ENCODE data around the gene CRABP2. TPM values are rescaled to one million over a fixed set of nuclear protein-coding genes. Genes with fewer than 3 reads are reported as not detected.

CRABP2 gene
- total and polyA plus RNA-seq, 2 experiments from 2014 or later: 45.9 to 137 TPM

- no peak for TF ChIP-seq NANOG (IDR thresholded peaks at IDR 0.05; ENCODE audit: borderline replicate concordance)
- TF ChIP-seq CREB1 (CRISPR knock-in tag; IDR thresholded peaks at IDR 0.05; ENCODE audit: low read depth): no peak
- no peak for TF ChIP-seq EZH2 (IDR thresholded peaks at IDR 0.05; ENCODE audit: low read depth, unreplicated experiment)
- TF ChIP-seq, protein P1, sequence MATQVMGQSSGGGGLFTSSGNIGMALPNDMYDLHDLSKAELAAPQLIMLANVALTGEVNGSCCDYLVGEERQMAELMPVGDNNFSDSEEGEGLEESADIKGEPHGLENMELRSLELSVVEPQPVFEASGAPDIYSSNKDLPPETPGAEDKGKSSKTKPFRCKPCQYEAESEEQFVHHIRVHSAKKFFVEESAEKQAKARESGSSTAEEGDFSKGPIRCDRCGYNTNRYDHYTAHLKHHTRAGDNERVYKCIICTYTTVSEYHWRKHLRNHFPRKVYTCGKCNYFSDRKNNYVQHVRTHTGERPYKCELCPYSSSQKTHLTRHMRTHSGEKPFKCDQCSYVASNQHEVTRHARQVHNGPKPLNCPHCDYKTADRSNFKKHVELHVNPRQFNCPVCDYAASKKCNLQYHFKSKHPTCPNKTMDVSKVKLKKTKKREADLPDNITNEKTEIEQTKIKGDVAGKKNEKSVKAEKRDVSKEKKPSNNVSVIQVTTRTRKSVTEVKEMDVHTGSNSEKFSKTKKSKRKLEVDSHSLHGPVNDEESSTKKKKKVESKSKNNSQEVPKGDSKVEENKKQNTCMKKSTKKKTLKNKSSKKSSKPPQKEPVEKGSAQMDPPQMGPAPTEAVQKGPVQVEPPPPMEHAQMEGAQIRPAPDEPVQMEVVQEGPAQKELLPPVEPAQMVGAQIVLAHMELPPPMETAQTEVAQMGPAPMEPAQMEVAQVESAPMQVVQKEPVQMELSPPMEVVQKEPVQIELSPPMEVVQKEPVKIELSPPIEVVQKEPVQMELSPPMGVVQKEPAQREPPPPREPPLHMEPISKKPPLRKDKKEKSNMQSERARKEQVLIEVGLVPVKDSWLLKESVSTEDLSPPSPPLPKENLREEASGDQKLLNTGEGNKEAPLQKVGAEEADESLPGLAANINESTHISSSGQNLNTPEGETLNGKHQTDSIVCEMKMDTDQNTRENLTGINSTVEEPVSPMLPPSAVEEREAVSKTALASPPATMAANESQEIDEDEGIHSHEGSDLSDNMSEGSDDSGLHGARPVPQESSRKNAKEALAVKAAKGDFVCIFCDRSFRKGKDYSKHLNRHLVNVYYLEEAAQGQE (IDR thresholded peaks at IDR 0.05; ENCODE audit: unreplicated experiment): no peak
- no peak for TF ChIP-seq POLR2AphosphoS5 (IDR thresholded peaks at IDR 0.05; ENCODE audit: low read depth)
Observed at GRCh38 chr1:156749419-156750118, 44.2 kb upstream of the CRABP2 start (continued).

DNA sequence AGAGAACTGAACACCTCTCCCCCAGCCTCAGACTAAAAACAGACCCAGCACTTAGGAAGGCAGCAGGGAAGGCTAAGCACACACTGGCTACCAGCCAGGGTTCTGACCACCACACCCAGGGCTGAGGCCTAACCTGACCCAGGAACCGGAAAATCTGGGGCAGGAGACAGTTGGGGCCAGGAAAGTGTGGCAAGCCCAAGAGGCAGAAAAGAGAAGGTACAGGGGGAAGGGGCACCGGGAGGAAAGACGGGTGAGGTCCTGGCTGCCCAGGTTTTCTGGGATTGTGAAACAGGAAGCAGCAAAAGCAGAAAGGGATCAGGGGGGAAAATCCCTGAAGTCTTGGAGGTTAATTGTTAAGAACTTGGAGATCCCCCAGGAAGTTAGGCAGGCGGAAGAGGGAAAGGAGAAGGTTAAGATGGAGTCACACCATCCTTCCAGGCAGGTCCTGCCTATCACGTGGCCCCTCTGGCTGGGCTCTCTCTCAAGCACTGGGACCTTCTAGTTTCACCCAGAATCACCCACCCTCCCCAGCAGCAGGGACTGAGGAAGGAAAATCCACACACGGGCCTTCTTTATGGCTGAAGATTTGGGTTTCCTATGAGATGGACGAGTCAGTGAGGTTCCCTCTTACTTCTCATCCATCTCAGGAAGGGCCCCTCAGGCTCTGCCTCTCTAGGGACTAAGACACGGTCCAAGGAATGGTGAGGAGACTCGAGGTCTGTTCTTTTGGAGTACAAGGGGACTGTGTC, 43.5 kb upstream of the CRABP2 start:
- Histone ChIP-seq H4K20me1 (replicated peaks; ENCODE audit: insufficient read depth) (peaks cover 16% of the 10 kb centered on the region), H3K4me3 (peak overlapping the region; percentile 99), H3F3A (replicated peaks; ENCODE audit: low read depth) (peaks cover 43% of the 10 kb centered on the region), H3K4me1 (ENCODE audit: insufficient read depth) (peaks cover 54% of the 10 kb centered on the region), H2AFZ (no peak overlapping the region), H3K36me3 (ENCODE audit: insufficient read depth) (no peaks in the 10 kb centered on the region), H3K79me2 (replicated peaks; ENCODE audit: insufficient read depth) (peaks cover 75% of the 10 kb centered on the region), H3K9me2 (ENCODE audit: insufficient read depth) (no peaks in the 10 kb centered on the region), H3K4me2 (peak overlapping the region; percentile 100), H3K27ac (ENCODE audit: low read depth) (peak overlapping the region; percentile 98), H3K27me3 (ENCODE audit: insufficient read depth) (no peaks in the 10 kb centered on the region)
- peaks cover 41% of the 10 kb centered on the region for H3K36me3 Mint-ChIP-seq (ENCODE audit: low read depth)
- peaks cover 62% of the 10 kb centered on the region for H3K4me1 Mint-ChIP-seq
- peaks cover 24% of the 10 kb centered on the region for H3K27me3 Mint-ChIP-seq (ENCODE audit: insufficient read depth, low read depth, poor library complexity)
- peak overlapping the region; percentile 89 for H3K4me3 Mint-ChIP-seq
- H3K9me3 Mint-ChIP-seq: no peaks in the 10 kb centered on the region; the same call in 1 of the 3 replicates
- H3K27ac Mint-ChIP-seq: peak overlapping the region; percentile 73
- ATAC-seq: no peak
- DNase-seq (ENCODE audit: low spot score): no peak
- no peak for TF ChIP-seq STAT1 (IDR thresholded peaks at IDR 0.05; ENCODE audit: unreplicated experiment)
- no peak for TF ChIP-seq NANOG (IDR thresholded peaks at IDR 0.05; ENCODE audit: borderline replicate concordance)
- TF ChIP-seq ZNF114 (CRISPR knock-in tag; IDR thresholded peaks at IDR 0.05): no peak
- TF ChIP-seq ZNF331 (CRISPR knock-in tag; IDR thresholded peaks at IDR 0.05; ENCODE audit: low read depth): no peak
- TF ChIP-seq EZH2phosphoT487 (IDR thresholded peaks at IDR 0.05; ENCODE audit: unreplicated experiment): no peak
- TF ChIP-seq, protein P2, sequence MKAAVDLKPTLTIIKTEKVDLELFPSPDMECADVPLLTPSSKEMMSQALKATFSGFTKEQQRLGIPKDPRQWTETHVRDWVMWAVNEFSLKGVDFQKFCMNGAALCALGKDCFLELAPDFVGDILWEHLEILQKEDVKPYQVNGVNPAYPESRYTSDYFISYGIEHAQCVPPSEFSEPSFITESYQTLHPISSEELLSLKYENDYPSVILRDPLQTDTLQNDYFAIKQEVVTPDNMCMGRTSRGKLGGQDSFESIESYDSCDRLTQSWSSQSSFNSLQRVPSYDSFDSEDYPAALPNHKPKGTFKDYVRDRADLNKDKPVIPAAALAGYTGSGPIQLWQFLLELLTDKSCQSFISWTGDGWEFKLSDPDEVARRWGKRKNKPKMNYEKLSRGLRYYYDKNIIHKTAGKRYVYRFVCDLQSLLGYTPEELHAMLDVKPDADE (IDR thresholded peaks at IDR 0.05): no peak
- TF ChIP-seq POLR2AphosphoS5 (IDR thresholded peaks at IDR 0.05; ENCODE audit: low read depth): no peak
- TF ChIP-seq EZH2 (IDR thresholded peaks at IDR 0.05; ENCODE audit: low read depth, unreplicated experiment): no peak
- no peak for TF ChIP-seq CREB1 (CRISPR knock-in tag; IDR thresholded peaks at IDR 0.05; ENCODE audit: low read depth)
- TF ChIP-seq, protein P3, sequence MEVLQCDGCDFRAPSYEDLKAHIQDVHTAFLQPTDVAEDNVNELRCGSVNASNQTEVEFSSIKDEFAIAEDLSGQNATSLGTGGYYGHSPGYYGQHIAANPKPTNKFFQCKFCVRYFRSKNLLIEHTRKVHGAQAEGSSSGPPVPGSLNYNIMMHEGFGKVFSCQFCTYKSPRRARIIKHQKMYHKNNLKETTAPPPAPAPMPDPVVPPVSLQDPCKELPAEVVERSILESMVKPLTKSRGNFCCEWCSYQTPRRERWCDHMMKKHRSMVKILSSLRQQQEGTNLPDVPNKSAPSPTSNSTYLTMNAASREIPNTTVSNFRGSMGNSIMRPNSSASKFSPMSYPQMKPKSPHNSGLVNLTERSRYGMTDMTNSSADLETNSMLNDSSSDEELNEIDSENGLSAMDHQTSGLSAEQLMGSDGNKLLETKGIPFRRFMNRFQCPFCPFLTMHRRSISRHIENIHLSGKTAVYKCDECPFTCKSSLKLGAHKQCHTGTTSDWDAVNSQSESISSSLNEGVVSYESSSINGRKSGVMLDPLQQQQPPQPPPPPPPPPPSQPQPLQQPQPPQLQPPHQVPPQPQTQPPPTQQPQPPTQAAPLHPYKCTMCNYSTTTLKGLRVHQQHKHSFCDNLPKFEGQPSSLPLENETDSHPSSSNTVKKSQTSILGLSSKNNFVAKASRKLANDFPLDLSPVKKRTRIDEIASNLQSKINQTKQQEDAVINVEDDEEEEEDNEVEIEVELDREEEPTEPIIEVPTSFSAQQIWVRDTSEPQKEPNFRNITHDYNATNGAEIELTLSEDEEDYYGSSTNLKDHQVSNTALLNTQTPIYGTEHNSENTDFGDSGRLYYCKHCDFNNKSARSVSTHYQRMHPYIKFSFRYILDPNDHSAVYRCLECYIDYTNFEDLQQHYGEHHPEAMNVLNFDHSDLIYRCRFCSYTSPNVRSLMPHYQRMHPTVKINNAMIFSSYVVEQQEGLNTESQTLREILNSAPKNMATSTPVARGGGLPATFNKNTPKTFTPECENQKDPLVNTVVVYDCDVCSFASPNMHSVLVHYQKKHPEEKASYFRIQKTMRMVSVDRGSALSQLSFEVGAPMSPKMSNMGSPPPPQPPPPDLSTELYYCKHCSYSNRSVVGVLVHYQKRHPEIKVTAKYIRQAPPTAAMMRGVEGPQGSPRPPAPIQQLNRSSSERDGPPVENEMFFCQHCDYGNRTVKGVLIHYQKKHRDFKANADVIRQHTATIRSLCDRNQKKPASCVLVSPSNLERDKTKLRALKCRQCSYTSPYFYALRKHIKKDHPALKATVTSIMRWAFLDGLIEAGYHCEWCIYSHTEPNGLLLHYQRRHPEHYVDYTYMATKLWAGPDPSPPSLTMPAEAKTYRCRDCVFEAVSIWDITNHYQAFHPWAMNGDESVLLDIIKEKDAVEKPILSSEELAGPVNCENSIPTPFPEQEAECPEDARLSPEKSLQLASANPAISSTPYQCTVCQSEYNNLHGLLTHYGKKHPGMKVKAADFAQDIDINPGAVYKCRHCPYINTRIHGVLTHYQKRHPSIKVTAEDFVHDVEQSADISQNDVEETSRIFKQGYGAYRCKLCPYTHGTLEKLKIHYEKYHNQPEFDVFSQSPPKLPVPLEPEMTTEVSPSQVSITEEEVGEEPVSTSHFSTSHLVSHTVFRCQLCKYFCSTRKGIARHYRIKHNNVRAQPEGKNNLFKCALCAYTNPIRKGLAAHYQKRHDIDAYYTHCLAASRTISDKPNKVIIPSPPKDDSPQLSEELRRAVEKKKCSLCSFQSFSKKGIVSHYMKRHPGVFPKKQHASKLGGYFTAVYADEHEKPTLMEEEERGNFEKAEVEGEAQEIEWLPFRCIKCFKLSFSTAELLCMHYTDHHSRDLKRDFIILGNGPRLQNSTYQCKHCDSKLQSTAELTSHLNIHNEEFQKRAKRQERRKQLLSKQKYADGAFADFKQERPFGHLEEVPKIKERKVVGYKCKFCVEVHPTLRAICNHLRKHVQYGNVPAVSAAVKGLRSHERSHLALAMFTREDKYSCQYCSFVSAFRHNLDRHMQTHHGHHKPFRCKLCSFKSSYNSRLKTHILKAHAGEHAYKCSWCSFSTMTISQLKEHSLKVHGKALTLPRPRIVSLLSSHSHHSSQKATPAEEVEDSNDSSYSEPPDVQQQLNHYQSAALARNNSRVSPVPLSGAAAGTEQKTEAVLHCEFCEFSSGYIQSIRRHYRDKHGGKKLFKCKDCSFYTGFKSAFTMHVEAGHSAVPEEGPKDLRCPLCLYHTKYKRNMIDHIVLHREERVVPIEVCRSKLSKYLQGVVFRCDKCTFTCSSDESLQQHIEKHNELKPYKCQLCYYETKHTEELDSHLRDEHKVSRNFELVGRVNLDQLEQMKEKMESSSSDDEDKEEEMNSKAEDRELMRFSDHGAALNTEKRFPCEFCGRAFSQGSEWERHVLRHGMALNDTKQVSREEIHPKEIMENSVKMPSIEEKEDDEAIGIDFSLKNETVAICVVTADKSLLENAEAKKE (CRISPR knock-in tag; IDR thresholded peaks at IDR 0.05): no peak
